ENCODE data around the gene SLC16A10.

SLC16A10 gene

DNA sequence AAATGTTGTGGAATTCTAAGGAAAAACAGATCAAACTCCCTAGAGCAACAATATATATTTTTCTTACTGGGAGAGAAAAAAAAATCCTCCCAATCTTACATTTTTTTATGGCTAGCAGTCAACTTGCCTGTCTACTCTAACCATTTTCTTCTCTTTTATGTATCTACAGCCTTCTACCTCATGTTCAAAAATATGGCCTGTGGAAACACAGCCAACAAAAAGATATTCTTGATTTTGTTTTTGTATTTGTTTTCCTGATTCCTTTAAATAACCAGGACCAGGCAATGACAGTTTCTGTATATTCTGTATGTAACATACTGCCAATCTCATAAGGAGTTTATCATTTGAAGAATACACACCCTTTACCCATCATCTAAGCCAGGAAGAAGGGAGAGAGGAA, 13.0 kb upstream of the SLC16A10 start:
- TF ChIP-seq, protein P1, sequence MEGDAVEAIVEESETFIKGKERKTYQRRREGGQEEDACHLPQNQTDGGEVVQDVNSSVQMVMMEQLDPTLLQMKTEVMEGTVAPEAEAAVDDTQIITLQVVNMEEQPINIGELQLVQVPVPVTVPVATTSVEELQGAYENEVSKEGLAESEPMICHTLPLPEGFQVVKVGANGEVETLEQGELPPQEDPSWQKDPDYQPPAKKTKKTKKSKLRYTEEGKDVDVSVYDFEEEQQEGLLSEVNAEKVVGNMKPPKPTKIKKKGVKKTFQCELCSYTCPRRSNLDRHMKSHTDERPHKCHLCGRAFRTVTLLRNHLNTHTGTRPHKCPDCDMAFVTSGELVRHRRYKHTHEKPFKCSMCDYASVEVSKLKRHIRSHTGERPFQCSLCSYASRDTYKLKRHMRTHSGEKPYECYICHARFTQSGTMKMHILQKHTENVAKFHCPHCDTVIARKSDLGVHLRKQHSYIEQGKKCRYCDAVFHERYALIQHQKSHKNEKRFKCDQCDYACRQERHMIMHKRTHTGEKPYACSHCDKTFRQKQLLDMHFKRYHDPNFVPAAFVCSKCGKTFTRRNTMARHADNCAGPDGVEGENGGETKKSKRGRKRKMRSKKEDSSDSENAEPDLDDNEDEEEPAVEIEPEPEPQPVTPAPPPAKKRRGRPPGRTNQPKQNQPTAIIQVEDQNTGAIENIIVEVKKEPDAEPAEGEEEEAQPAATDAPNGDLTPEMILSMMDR (IDR thresholded peaks at IDR 0.05): no peak

- TF ChIP-seq, protein P1 (IDR thresholded peaks at IDR 0.05): no peak
Observed at GRCh38 chr6:111076024-111076695, 11.1 kb upstream of the SLC16A10 start.

- TF ChIP-seq, protein P1 (IDR thresholded peaks at IDR 0.05): no peak
Observed at GRCh38 chr6:111080698-111081097, 6.6 kb upstream of the SLC16A10 start.

GRCh38 chr6:111086685-111087084, 618 bp upstream of the SLC16A10 start:
- TF ChIP-seq, protein P1 (IDR thresholded peaks at IDR 0.05): no peak

DNA sequence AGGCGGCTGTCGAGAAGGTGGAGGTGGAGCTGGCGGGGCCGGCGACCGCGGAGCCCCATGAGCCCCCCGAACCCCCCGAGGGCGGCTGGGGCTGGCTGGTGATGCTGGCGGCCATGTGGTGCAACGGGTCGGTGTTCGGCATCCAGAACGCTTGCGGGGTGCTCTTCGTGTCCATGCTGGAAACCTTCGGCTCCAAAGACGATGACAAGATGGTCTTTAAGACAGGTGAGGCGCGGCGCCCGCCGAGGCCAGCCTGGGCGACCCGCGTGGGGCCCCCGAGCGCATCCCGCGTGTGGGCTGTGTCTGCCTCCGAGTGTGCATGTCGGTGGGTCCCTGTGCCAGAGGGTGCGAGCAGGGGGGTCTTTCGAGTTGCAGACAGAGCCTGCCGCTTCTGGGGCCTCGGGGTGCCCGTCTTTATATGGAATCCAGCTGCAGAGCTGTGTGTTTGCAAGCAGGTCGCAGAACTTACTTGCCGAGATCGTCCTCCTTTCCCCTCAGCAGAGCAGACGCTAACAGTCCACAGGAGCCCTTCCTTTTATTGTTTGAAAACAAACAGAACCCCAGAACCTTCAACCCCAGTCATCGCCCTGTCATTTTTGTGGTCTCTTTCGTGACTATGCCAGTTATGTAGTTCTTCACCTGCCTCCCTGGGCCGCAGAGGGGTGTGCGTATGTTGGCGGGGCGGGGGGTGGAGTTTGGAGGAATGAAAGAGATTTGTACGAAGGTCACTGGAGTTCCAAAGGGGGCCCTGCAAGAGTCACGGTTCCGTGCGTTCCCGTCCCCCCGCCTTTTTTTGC, 766 bp downstream of the SLC16A10 start:
- TF ChIP-seq, protein P1 (IDR thresholded peaks at IDR 0.05): no peak

- TF ChIP-seq, protein P1 (IDR thresholded peaks at IDR 0.05): no peak
Observed at GRCh38 chr6:111088668-111089003, 1.3 kb downstream of the SLC16A10 start.

GRCh38 chr6:111090766-111091165, 3.5 kb downstream of the SLC16A10 start:
- TF ChIP-seq, protein P1 (IDR thresholded peaks at IDR 0.05): no peak

Measured in LNCAP (cell line).